CD4-positive, alpha-beta T cell treated with Interleukin-1 beta for 1 hour (primary cell): Measurements from ENCODE around the gene SRSF3.
"Not testable (repeated sequence)": the region's sequence is repeated elsewhere in the genome, so short reads cannot be mapped to it uniquely, and the experiment has no call there.

Experiments used
- DNase-seq, 2 donors: peaks; one replicate each; pipeline ENCODE4 v3.0.0-alpha.2; 2020 to 2022

The SRSF3 gene

GRCh38 chr6:36576578-36576977 lies 17.6 kb upstream of the SRSF3 start:
- peak in 1 of 2 donors; percentile 7 for DNase-seq

- DNase-seq, result no peak
Measured at GRCh38 chr6:36577301-36577700, 16.9 kb upstream of the SRSF3 start.

- no peak for DNase-seq
Measured at GRCh38 chr6:36578030-36578429, 16.1 kb upstream of the SRSF3 start.

- DNase-seq, result no peak
Measured at GRCh38 chr6:36578431-36578830, 15.7 kb upstream of the SRSF3 start.

- no peak for DNase-seq
Measured at GRCh38 chr6:36580184-36580526, 14.0 kb upstream of the SRSF3 start.

GRCh38 chr6:36581716-36582115 lies 12.4 kb upstream of the SRSF3 start:
- DNase-seq, result no peak

GRCh38 chr6:36586606-36587005 lies 7.6 kb upstream of the SRSF3 start:
- no peak for DNase-seq

- DNase-seq, result not testable (repeated sequence)
Measured at GRCh38 chr6:36589025-36589400, 5.1 kb upstream of the SRSF3 start.

GRCh38 chr6:36590237-36590636 lies 3.9 kb upstream of the SRSF3 start:
- DNase-seq, result no peak

- DNase-seq, result peak in 1 of 2 donors; percentile 33
Measured at GRCh38 chr6:36592221-36592655, 1.9 kb upstream of the SRSF3 start.

GRCh38 chr6:36593569-36594028 lies 563 bp upstream of the SRSF3 start:
- DNase-seq, result peak; percentile 54 to 63

GRCh38 chr6:36594816-36595643 lies 868 bp downstream of the SRSF3 start:
- DNase-seq, result peak; percentile 35 to 52

- DNase-seq, result no peak
Measured at GRCh38 chr6:36596356-36596755, 2.2 kb downstream of the SRSF3 start.

- DNase-seq, result no peak
Measured at GRCh38 chr6:36597775-36598174, 3.6 kb downstream of the SRSF3 start.

GRCh38 chr6:36598326-36598725 lies 4.2 kb downstream of the SRSF3 start:
- no peak for DNase-seq

GRCh38 chr6:36598739-36599318 lies 4.7 kb downstream of the SRSF3 start:
- no peak for DNase-seq

GRCh38 chr6:36599791-36600209 lies 5.6 kb downstream of the SRSF3 start:
- DNase-seq, result peak; percentile 63 to 75

- DNase-seq, result no peak
Measured at GRCh38 chr6:36600564-36601146, 6.5 kb downstream of the SRSF3 start.

GRCh38 chr6:36601818-36602217 lies 7.7 kb downstream of the SRSF3 start:
- DNase-seq, result not testable (repeated sequence)

- DNase-seq, result no peak
Measured at GRCh38 chr6:36603222-36604089, 9.3 kb downstream of the SRSF3 start.

GRCh38 chr6:36604090-36605060 lies 10.2 kb downstream of the SRSF3 start:
- no peak for DNase-seq

GRCh38 chr6:36605143-36605542 lies 11.0 kb downstream of the SRSF3 start:
- DNase-seq, result no peak
